ENCODE data around the gene LSAMP. TPM values are rescaled to one million over a fixed set of nuclear protein-coding genes. Genes with fewer than 3 reads are reported as not detected.
A peak's percentile ranks its signal among the peaks of the same experiment; 100 is the strongest.

The LSAMP gene
- total and polyA plus RNA-seq, 2 donors (not counting 3 experiments of a cell fraction or from before 2014, with no cell fraction given) = not detected

- Histone ChIP-seq H3K9me1 (replicated peaks; ENCODE audit: control insufficient read depth, extremely low read depth, insufficient read depth, low read length) (no peaks in the 10 kb centered on the region), H3K4me2 (ENCODE audit: insufficient read depth, low read length) (peak overlapping the region; percentile 47), H3K9ac (replicated peaks; ENCODE audit: extremely low read depth, insufficient read depth, low read length) (no peak overlapping the region), H3K4me3 (replicated peaks in 1 of 3; ENCODE audit: insufficient read depth in 1 of 3, low read depth in 1 of 3, low read length in 3 of 3) (no peak overlapping the region), H3K36me3 (ENCODE audit: control insufficient read depth in 2 of 2, extremely low read depth in 1 of 2, insufficient read depth in 2 of 2, low read length in 2 of 2) (no peaks in the 10 kb centered on the region), H3K9me3 (replicated peaks; ENCODE audit: control insufficient read depth, insufficient read depth, low read length) (no peaks in the 10 kb centered on the region), H3K4me1 (ENCODE audit: control insufficient read depth, extremely low read depth, insufficient read depth, low read length) (no peaks in the 10 kb centered on the region), H2AFZ (ENCODE audit: low read depth, low read length) (no peak overlapping the region), H3K79me2 (ENCODE audit: control insufficient read depth, insufficient read depth, low read length) (no peaks in the 10 kb centered on the region), H3K27me3 (ENCODE audit: control insufficient read depth in 2 of 2, insufficient read depth in 2 of 2, low read length in 2 of 2) (no peaks in the 10 kb centered on the region), H3K27ac (ENCODE audit: insufficient read depth, low read depth, low read length) (no peak overlapping the region), H4K20me1 (replicated peaks; ENCODE audit: control insufficient read depth, extremely low read depth, insufficient read depth, low read length) (no peaks in the 10 kb centered on the region)
- no TSS peak for BruUV-seq (replicated peaks)
- DNase-seq (ENCODE audit: low read depth, low spot score) (peak; percentile 8), FAIRE-seq (no peak)
- intact Hi-C loops (cut with micrococcal nuclease) = no loop called here
- POLR2A ChIA-PET = no interaction called here
- dilution Hi-C loops (cut with MboI; ENCODE audit: extremely low pct_ligation_motif_present, low sequenced_read_pairs) = no loop called here
- no peak for TF ChIP-seq JUN (IDR thresholded peaks at IDR 0.05; ENCODE audit: borderline replicate concordance, insufficient read depth, insufficient read length, low read depth)
- no peak for TF ChIP-seq MYC (IDR thresholded peaks at IDR 0.05; ENCODE audit: low read depth, low read length)
- TF ChIP-seq, protein P1, sequence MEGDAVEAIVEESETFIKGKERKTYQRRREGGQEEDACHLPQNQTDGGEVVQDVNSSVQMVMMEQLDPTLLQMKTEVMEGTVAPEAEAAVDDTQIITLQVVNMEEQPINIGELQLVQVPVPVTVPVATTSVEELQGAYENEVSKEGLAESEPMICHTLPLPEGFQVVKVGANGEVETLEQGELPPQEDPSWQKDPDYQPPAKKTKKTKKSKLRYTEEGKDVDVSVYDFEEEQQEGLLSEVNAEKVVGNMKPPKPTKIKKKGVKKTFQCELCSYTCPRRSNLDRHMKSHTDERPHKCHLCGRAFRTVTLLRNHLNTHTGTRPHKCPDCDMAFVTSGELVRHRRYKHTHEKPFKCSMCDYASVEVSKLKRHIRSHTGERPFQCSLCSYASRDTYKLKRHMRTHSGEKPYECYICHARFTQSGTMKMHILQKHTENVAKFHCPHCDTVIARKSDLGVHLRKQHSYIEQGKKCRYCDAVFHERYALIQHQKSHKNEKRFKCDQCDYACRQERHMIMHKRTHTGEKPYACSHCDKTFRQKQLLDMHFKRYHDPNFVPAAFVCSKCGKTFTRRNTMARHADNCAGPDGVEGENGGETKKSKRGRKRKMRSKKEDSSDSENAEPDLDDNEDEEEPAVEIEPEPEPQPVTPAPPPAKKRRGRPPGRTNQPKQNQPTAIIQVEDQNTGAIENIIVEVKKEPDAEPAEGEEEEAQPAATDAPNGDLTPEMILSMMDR (IDR thresholded peaks at IDR 0.05; ENCODE audit: extremely low read depth in 1 of 2, insufficient read depth in 1 of 2, low read depth in 1 of 2, low read length in 2 of 2) = no peak
- TF ChIP-seq, protein P2, sequence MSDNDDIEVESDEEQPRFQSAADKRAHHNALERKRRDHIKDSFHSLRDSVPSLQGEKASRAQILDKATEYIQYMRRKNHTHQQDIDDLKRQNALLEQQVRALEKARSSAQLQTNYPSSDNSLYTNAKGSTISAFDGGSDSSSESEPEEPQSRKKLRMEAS (IDR thresholded peaks at IDR 0.05; ENCODE audit: insufficient read depth, insufficient read length) = no peak
- no peak for TF ChIP-seq GATA2 (IDR thresholded peaks at IDR 0.05; ENCODE audit: insufficient read depth, insufficient read length, low read depth, low read length)
- no peak for TF ChIP-seq POLR2A (IDR thresholded peaks at IDR 0.05; ENCODE audit: low read depth, low read length)
- TF ChIP-seq EZH2 (IDR thresholded peaks at IDR 0.05; ENCODE audit: borderline replicate concordance, low read depth, low read length, severe bottlenecking) = no peak
- CTCF ChIA-PET = interaction anchor here (0.7 to 0.8 kb wide), 2 partner anchors 10 to 38 kb away, joined by 3 read pairs; no protein-coding TSS in a partner anchor
Measured at GRCh38 chr3:115876876-115877614, 568.2 kb downstream of the LSAMP start.
